CD4-positive, alpha-beta memory T cell (primary cell): ENCODE results near the gene FASLG. TPM values are rescaled to one million over a fixed set of nuclear protein-coding genes. Genes with fewer than 3 reads are reported as not detected.
"Not testable (repeated sequence)": the region's sequence is repeated elsewhere in the genome, so short reads cannot be mapped to it uniquely, and the experiment has no call there.

ENCODE experiments used
- CTCF ChIA-PET: fragments of 350-600 bp; sonication (Branson Sonifier 250); formaldehyde crosslinking; loops from one replicate; lab custom pipeline; 2021; ENCODE audit warnings: inconsistent platforms; ENCODE audit not compliant: partially characterized antibody; lab: Charles Lee
- POLR2A ChIA-PET: fragments of 350-600 bp; sonication (Branson Sonifier 250); formaldehyde crosslinking; loops from one replicate; lab custom pipeline; 2021; ENCODE audit not compliant: partially characterized antibody; lab: Charles Lee
- DNase-seq, 5 donors: peaks; one replicate each; pipeline versions ENCODE4 v3.0.0 to v3.0.0-alpha.2; 2020 to 2022; ENCODE audit warnings: mixed read lengths in 1 of 5
- H3K27ac ChIP-seq: one replicate; pipeline ENCODE4 v1.7.0; 2013; ENCODE audit warnings: low read depth, low read length
- H3K27me3 ChIP-seq: 2 replicates; pipeline ENCODE4 v1.7.0; 2013; ENCODE audit warnings: mild to moderate bottlenecking, low read length, moderate library complexity; ENCODE audit not compliant: insufficient read depth
- H3K36me3 ChIP-seq: 2 replicates; pipeline ENCODE4 v1.7.0; 2013; ENCODE audit warnings: mild to moderate bottlenecking, low read length, moderate library complexity; ENCODE audit not compliant: insufficient read depth
- H3K4me1 ChIP-seq: 2 replicates; pipeline ENCODE4 v1.7.0; 2013; ENCODE audit warnings: mild to moderate bottlenecking, low read length, moderate library complexity; ENCODE audit not compliant: insufficient read depth
- H3K4me3 ChIP-seq, 2 donors: one replicate each; pipeline ENCODE4 v1.7.0; 2013; ENCODE audit warnings: low read length in 2 of 2, mild to moderate bottlenecking in 1 of 2
- H3K9me3 ChIP-seq, 2 donors: one replicate each; pipeline ENCODE4 v1.7.0; 2013; ENCODE audit warnings: low read length in 2 of 2, control low read depth in 1 of 2; ENCODE audit not compliant: control insufficient read depth in 1 of 2
- H3K27ac Mint-ChIP-seq, 7 donors: one replicate each; pipeline ENCODE4 v1.8.0; 2020 to 2021; ENCODE audit warnings: mixed read lengths in 7 of 7, mild to moderate bottlenecking in 6 of 7, inconsistent platforms in 3 of 7, moderate library complexity in 3 of 7
- H3K27me3 Mint-ChIP-seq, 2 donors: one replicate each; pipeline ENCODE4 v1.8.0; 2020 to 2021; ENCODE audit warnings: mixed read lengths in 2 of 2
- H3K36me3 Mint-ChIP-seq, 2 donors: one replicate each; pipeline ENCODE4 v1.8.0; 2020 to 2021; ENCODE audit warnings: mixed read lengths in 2 of 2, inconsistent platforms in 1 of 2, mild to moderate bottlenecking in 1 of 2
- H3K4me1 Mint-ChIP-seq, 4 donors: one replicate each; pipeline ENCODE4 v1.8.0; 2020 to 2021; ENCODE audit warnings: mixed read lengths in 4 of 4, mild to moderate bottlenecking in 1 of 4
- H3K4me3 Mint-ChIP-seq, 8 donors: one replicate each; pipeline ENCODE4 v1.8.0; 2020 to 2021; ENCODE audit warnings: mixed read lengths in 8 of 8, mild to moderate bottlenecking in 7 of 8, moderate library complexity in 6 of 8, inconsistent platforms in 3 of 8
- H3K9me3 Mint-ChIP-seq, 8 donors: one replicate each; pipeline ENCODE4 v1.8.0; 2020 to 2021; ENCODE audit warnings: mixed read lengths in 8 of 8, mild to moderate bottlenecking in 5 of 8, inconsistent platforms in 3 of 8, moderate library complexity in 1 of 8
- intact Hi-C: fragments of 100-400 bp; cut with micrococcal nuclease; formaldehyde crosslinking; loops from one replicate; pipeline ENCODE4 v1.15.1; 2023
- polyA plus RNA-seq, 2 donors: library from polyadenylated mRNA; unstranded; fragments of 300-500 nt; fragmentation: Illumina TruSeq; gene quantifications; one replicate each; pipeline ENCODE4 v1.2.3, GENCODE V29; 2021
- total RNA-seq, 2 experiments: library from RNA; stranded (reverse); gene quantifications; one replicate each; pipeline ENCODE4 v1.2.3, GENCODE V29; 2021

The FASLG gene
- total RNA-seq: 1 to 10 TPM; 4.3 to 4.9 TPM
- polyA plus RNA-seq: 1 to 10 TPM in 1 of 2 donors, under 1 TPM in 1; 0.81 to 2.5 TPM

- Mint-ChIP-seq H3K4me1 (peaks cover 47 to 73% (median 61%) of the 10 kb centered on the region in 4 donors), H3K27ac (peak within 1 kb of the TSS; percentile 77 to 96 (median 89)), H3K36me3 (peaks cover 4 to 11% of the 10 kb centered on the region in 2 donors), H3K27me3 (no peaks in the 10 kb centered on the region), H3K9me3 (no peaks in the 10 kb centered on the region), H3K4me3 (peak within 1 kb of the TSS; percentile 79 to 95 (median 90))
- peaks cover 55% of the 10 kb centered on the region for H3K4me1 ChIP-seq
- H3K27me3 ChIP-seq: no peaks in the 10 kb centered on the region
- H3K4me3 ChIP-seq: peak within 1 kb of the TSS; percentile 12 to 54
- H3K27ac ChIP-seq: peak within 1 kb of the TSS; percentile 55
- ChIA-PET CTCF (interaction anchor here (0.8 to 2.4 kb wide), 12 partner anchors 9 to 126 kb away, joined by 3 to 9 read pairs (median 5); partner anchors contain the start of gene SUCO), POLR2A (interaction anchor here (0.6 to 5.5 kb wide), 15 partner anchors 12 to 127 kb away, joined by 3 to 57 read pairs (median 5); partner anchors contain the start of gene SUCO)
- no peaks in the 10 kb centered on the region for H3K36me3 ChIP-seq
- H3K9me3 ChIP-seq: no peaks in the 10 kb centered on the region
- peak in 4 of 5 donors; percentile 28 to 70 (median 44) for DNase-seq
- intact Hi-C loops: loop anchor here (2.0 to 5.0 kb wide), 2 partner anchors 52 to 60 kb away; no protein-coding TSS in a partner anchor
Measured at GRCh38 chr1:172658871-172659453, at the start of gene FASLG. FASLG (plus strand) TSS chr1:172659103; CDS start chr1:172659202, 99 bp downstream.

- Mint-ChIP-seq H3K36me3 (peaks cover 28 to 42% of the 10 kb centered on the region in 2 donors), H3K27ac (peak overlapping the region in 1 of 7 donors; percentile 43), H3K27me3 (no peaks in the 10 kb centered on the region), H3K9me3 (no peaks in the 10 kb centered on the region), H3K4me3 (no peak overlapping the region), H3K4me1 (peaks cover 4 to 9% (median 6%) of the 10 kb centered on the region in 4 donors)
- H3K4me3 ChIP-seq: no peak overlapping the region
- no peaks in the 10 kb centered on the region for H3K36me3 ChIP-seq
- CTCF ChIA-PET: interaction anchor here (0.6 to 7.8 kb wide), 22 partner anchors 10 to 159 kb away, joined by 3 to 261 read pairs (median 5); no protein-coding TSS in a partner anchor
- H3K27me3 ChIP-seq: no peaks in the 10 kb centered on the region
- POLR2A ChIA-PET: interaction anchor here (0.7 to 3.2 kb wide), 8 partner anchors 20 to 115 kb away, joined by 3 to 27 read pairs (median 4); no protein-coding TSS in a partner anchor
- peak in 4 of 5 donors; percentile 34 to 41 (median 38) for DNase-seq
- H3K9me3 ChIP-seq: no peaks in the 10 kb centered on the region
- no peak overlapping the region for H3K27ac ChIP-seq
- intact Hi-C loops: loop anchor here (1.0 to 5.0 kb wide), 4 partner anchors 30 to 180 kb away; partner anchors contain the start of gene FASLG
- H3K4me1 ChIP-seq: no peaks in the 10 kb centered on the region
Measured at GRCh38 chr1:172609528-172609927, 49.4 kb upstream of the FASLG start.

- DNase-seq: no peak
- Mint-ChIP-seq H3K36me3 (peaks cover 26 to 37% of the 10 kb centered on the region in 2 donors), H3K9me3 (peaks cover 0 to 24% (median 18%) of the 10 kb centered on the region in 8 donors), H3K4me1 (peaks cover 4 to 11% (median 6%) of the 10 kb centered on the region in 4 donors), H3K4me3 (no peak overlapping the region), H3K27ac (no peak overlapping the region), H3K27me3 (no peaks in the 10 kb centered on the region)
- ChIA-PET CTCF (interaction anchor here (7.8 kb wide), 1 partner anchor 106 kb away, joined by 261 read pairs; no protein-coding TSS in a partner anchor), POLR2A (no interaction called here)
- Histone ChIP-seq H3K9me3 (peaks cover 0 to 14% of the 10 kb centered on the region in 2 donors), H3K4me3 (no peak overlapping the region), H3K27me3 (no peaks in the 10 kb centered on the region), H3K4me1 (no peaks in the 10 kb centered on the region), H3K36me3 (no peaks in the 10 kb centered on the region), H3K27ac (no peak overlapping the region)
- intact Hi-C loops: no loop called here
Measured at GRCh38 chr1:172612478-172612877, 46.4 kb upstream of the FASLG start.

- intact Hi-C loops: no loop called here
- ChIA-PET POLR2A (no interaction called here), CTCF (interaction anchor here (4.4 kb wide), 1 partner anchor 115 kb away, joined by 19 read pairs; no protein-coding TSS in a partner anchor)
- H3K9me3 Mint-ChIP-seq: peaks cover 0 to 29% (median 24%) of the 10 kb centered on the region in 8 donors
- no peak overlapping the region for H3K4me3 ChIP-seq
- peaks cover 23 to 40% of the 10 kb centered on the region in 2 donors for H3K36me3 Mint-ChIP-seq
- H3K27me3 ChIP-seq: no peaks in the 10 kb centered on the region
- H3K27me3 Mint-ChIP-seq: no peaks in the 10 kb centered on the region
- no peak overlapping the region for H3K27ac ChIP-seq
- H3K4me1 Mint-ChIP-seq: peaks cover 4 to 11% (median 6%) of the 10 kb centered on the region in 4 donors
- no peak for DNase-seq
- no peak overlapping the region for H3K27ac Mint-ChIP-seq
- H3K36me3 ChIP-seq: no peaks in the 10 kb centered on the region
- no peak overlapping the region for H3K4me3 Mint-ChIP-seq
- no peaks in the 10 kb centered on the region for H3K4me1 ChIP-seq
- H3K9me3 ChIP-seq: peaks cover 0 to 14% of the 10 kb centered on the region in 2 donors
Measured at GRCh38 chr1:172613294-172613693, 45.6 kb upstream of the FASLG start.

- peaks cover 0 to 19% of the 10 kb centered on the region in 2 donors for H3K9me3 ChIP-seq
- Mint-ChIP-seq H3K4me3 (no peak overlapping the region), H3K9me3 (peaks cover 0 to 56% (median 39%) of the 10 kb centered on the region in 8 donors), H3K4me1 (peaks cover 0 to 5% (median 0%) of the 10 kb centered on the region in 4 donors), H3K27me3 (no peaks in the 10 kb centered on the region), H3K36me3 (peaks cover 5 to 34% of the 10 kb centered on the region in 2 donors), H3K27ac (no peak overlapping the region)
- ChIA-PET CTCF (interaction anchor here (1.6 to 4.4 kb wide), 2 partner anchors 103 to 112 kb away, joined by 5 to 19 read pairs; no protein-coding TSS in a partner anchor), POLR2A (no interaction called here)
- H3K36me3 ChIP-seq: no peaks in the 10 kb centered on the region
- no peak for DNase-seq
- intact Hi-C loops: no loop called here
- no peak overlapping the region for H3K27ac ChIP-seq
- no peaks in the 10 kb centered on the region for H3K27me3 ChIP-seq
- no peaks in the 10 kb centered on the region for H3K4me1 ChIP-seq
- no peak overlapping the region for H3K4me3 ChIP-seq
Measured at GRCh38 chr1:172616195-172616594, 42.7 kb upstream of the FASLG start.

- Mint-ChIP-seq H3K36me3 (peaks cover under 1 to 34% of the 10 kb centered on the region in 2 donors), H3K27me3 (no peaks in the 10 kb centered on the region), H3K9me3 (peaks cover 0 to 60% (median 44%) of the 10 kb centered on the region in 8 donors), H3K4me1 (peaks cover 0 to 5% (median 0%) of the 10 kb centered on the region in 4 donors), H3K4me3 (no peak overlapping the region), H3K27ac (no peak overlapping the region)
- H3K36me3 ChIP-seq: no peaks in the 10 kb centered on the region
- POLR2A ChIA-PET: no interaction called here
- CTCF ChIA-PET: interaction anchor here (0.7 to 4.4 kb wide), 3 partner anchors 25 to 111 kb away, joined by 3 to 19 read pairs (median 5); no protein-coding TSS in a partner anchor
- H3K27me3 ChIP-seq: no peaks in the 10 kb centered on the region
- no peak overlapping the region for H3K4me3 ChIP-seq
- peaks cover 0 to 21% of the 10 kb centered on the region in 2 donors for H3K9me3 ChIP-seq
- no peak overlapping the region for H3K27ac ChIP-seq
- intact Hi-C loops: no loop called here
- no peak for DNase-seq
- no peaks in the 10 kb centered on the region for H3K4me1 ChIP-seq
Measured at GRCh38 chr1:172616636-172617035, 42.3 kb upstream of the FASLG start.

- H3K4me1 Mint-ChIP-seq, CTCF ChIA-PET, H3K27me3 Mint-ChIP-seq, H3K27ac Mint-ChIP-seq, intact Hi-C loops, POLR2A ChIA-PET, H3K4me3 Mint-ChIP-seq, DNase-seq, H3K36me3 ChIP-seq, H3K27ac ChIP-seq, H3K4me1 ChIP-seq, H3K4me3 ChIP-seq, H3K27me3 ChIP-seq: not testable (repeated sequence)
- peaks cover 0 to 64% (median 44%) of the 10 kb centered on the region in 8 donors for H3K9me3 Mint-ChIP-seq
- H3K36me3 Mint-ChIP-seq: peaks cover 0 to 34% of the 10 kb centered on the region in 2 donors
- peaks cover 0 to 23% of the 10 kb centered on the region in 2 donors for H3K9me3 ChIP-seq
Measured at GRCh38 chr1:172620603-172621002, 38.3 kb upstream of the FASLG start.
